Prostate gland (tissue), 2 donors: Measurements from ENCODE around the gene S100A12. TPM values are rescaled to one million over a fixed set of nuclear protein-coding genes. Genes with fewer than 3 reads are reported as not detected.

Source experiments
- DNase-seq: peaks from one replicate; pipeline ENCODE4 v3.0.0-alpha.2; 2019; ENCODE audit warnings: low spot score
- H3K27ac ChIP-seq, 2 donors: fragments of 200-600 bp; sonication (generic); 2 replicates each; pipeline ENCODE4 v1.5.1; 2017 to 2019
- H3K27me3 ChIP-seq: fragments of 200-600 bp; sonication (generic); replicated peaks from 2 replicates; pipeline ENCODE4 v1.5.1; 2019; ENCODE audit not compliant: insufficient read depth
- H3K36me3 ChIP-seq, 2 donors: fragments of 200-600 bp; sonication (generic); 1 replicate in 1 of 2; 2 replicates in 1 of 2; pipeline versions ENCODE4 v1.5.1 to v1.8.1; 2017 to 2019
- H3K4me1 ChIP-seq: fragments of 200-600 bp; sonication (generic); replicated peaks from 2 replicates; pipeline ENCODE4 v1.5.1; 2019
- H3K4me3 ChIP-seq, 2 donors: fragments of 200-600 bp; sonication (generic); 2 replicates each; pipeline ENCODE4 v1.5.1; 2017 to 2019
- H3K9me3 ChIP-seq: fragments of 200-600 bp; sonication (generic); 2 replicates; pipeline ENCODE4 v1.5.1; 2017
- CTCF ChIP-seq, 4 experiments: fragments of 200-600 bp in 2 of 4; fragments of 450-650 bp in 2 of 4; sonication (generic) in 2 of 4; IDR thresholded peaks; 1 replicate in 3 of 4; 2 replicates in 1 of 4; pipeline ENCODE4 v1.5.1; 2016 to 2019; ENCODE audit warnings: antibody characterized with exemption in 4 of 4, mild to moderate bottlenecking in 2 of 4, moderate library complexity in 2 of 4
- POLR2A ChIP-seq: fragments of 450-650 bp; IDR thresholded peaks from one replicate; pipeline ENCODE4 v1.6.1; 2016; ENCODE audit warnings: antibody characterized with exemption, mild to moderate bottlenecking
- POLR2AphosphoS5 ChIP-seq: sonication (generic); formaldehyde crosslinking; IDR thresholded peaks from one replicate; pipeline ENCODE4 v1.6.1; 2017; ENCODE audit warnings: antibody characterized with exemption
- WGBS: methylation state at CpG from one replicate; pipeline ENCODE4 v1.1.5; 2018; 5-methylcytosine and 5-hydroxymethylcytosine counted together
- intact Hi-C: fragments of 100-400 bp; cut with DNase I; formaldehyde crosslinking; loops from one replicate; pipeline ENCODE4 v1.14.2; 2022
- total RNA-seq, 2 donors: library from RNA; depleted of rRNA; stranded (reverse); fragments of >200 nt; gene quantifications; one replicate each; pipeline ENCODE4 v1.1.0, GENCODE V29; 2016

Gene S100A12
- total RNA-seq, 2 donors from 2014 or later, result not detected

- H3K4me1 ChIP-seq, result no peaks in the 10 kb centered on the region
- no peaks in the 10 kb centered on the region for H3K9me3 ChIP-seq
- no peak overlapping the region for H3K4me3 ChIP-seq
- no peak for DNase-seq
- no peak for TF ChIP-seq CTCF (IDR thresholded peaks at IDR 0.05)
- TF ChIP-seq POLR2AphosphoS5, result no peak
- H3K27me3 ChIP-seq, result no peaks in the 10 kb centered on the region
- no peak overlapping the region for H3K27ac ChIP-seq
- no peaks in the 10 kb centered on the region for H3K36me3 ChIP-seq
- intact Hi-C loops, result no loop called here
Measured at GRCh38 chr1:153364156-153364555, 11.3 kb downstream of the S100A12 start.

DNA sequence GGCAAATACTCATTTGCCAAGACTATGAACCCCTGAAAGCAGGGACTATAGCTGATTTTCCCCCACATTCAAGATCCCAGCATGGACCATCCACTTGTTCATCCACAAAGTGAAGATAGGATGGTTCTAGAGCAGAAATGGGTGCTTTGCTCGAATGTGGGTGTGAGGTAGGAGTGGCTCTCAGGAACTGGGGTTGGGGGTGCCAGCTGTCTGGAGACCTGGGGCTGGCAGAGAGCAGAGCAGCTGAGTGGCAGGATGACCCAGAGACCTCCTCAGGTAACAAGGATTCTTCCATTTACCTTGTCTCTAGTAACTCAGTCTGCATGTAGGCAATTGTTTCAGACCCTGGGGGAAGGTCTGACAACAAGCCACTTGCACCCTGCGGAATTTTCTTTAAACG is 11.8 kb downstream of the S100A12 start:
- Histone ChIP-seq H3K4me1 (no peaks in the 10 kb centered on the region), H3K4me3 (no peak overlapping the region), H3K36me3 (no peaks in the 10 kb centered on the region), H3K9me3 (no peaks in the 10 kb centered on the region), H3K27ac (no peak overlapping the region), H3K27me3 (no peaks in the 10 kb centered on the region)
- WGBS, result 66% methylated on average over 3 of the region's 3 CpGs
- DNase-seq, result no peak
- TF ChIP-seq CTCF (IDR thresholded peaks at IDR 0.05), result no peak
- intact Hi-C loops, result no loop called here

GRCh38 chr1:153362187-153362775 is 13.1 kb downstream of the S100A12 start:
- WGBS, result 67% methylated on average over 3 of the region's 3 CpGs
- Histone ChIP-seq H3K27ac (no peak overlapping the region), H3K27me3 (no peaks in the 10 kb centered on the region), H3K4me1 (no peaks in the 10 kb centered on the region), H3K9me3 (no peaks in the 10 kb centered on the region), H3K36me3 (no peaks in the 10 kb centered on the region), H3K4me3 (no peak overlapping the region)
- intact Hi-C loops, result no loop called here
- TF ChIP-seq POLR2AphosphoS5, result no peak
- TF ChIP-seq POLR2A, result no peak
- no peak for TF ChIP-seq CTCF (IDR thresholded peaks at IDR 0.05)
- no peak for DNase-seq

- no peak for DNase-seq
- no peak overlapping the region for H3K27ac ChIP-seq
- TF ChIP-seq CTCF (IDR thresholded peaks at IDR 0.05) (no peak), POLR2AphosphoS5 (no peak), POLR2A (no peak)
Measured at GRCh38 chr1:153361480-153362109, 13.8 kb downstream of the S100A12 start.

More at GRCh38 chr1:153361480-153362109, 13.8 kb downstream of the S100A12 start:
- Histone ChIP-seq H3K27me3 (no peaks in the 10 kb centered on the region), H3K9me3 (no peaks in the 10 kb centered on the region), H3K4me3 (no peak overlapping the region), H3K36me3 (no peaks in the 10 kb centered on the region), H3K4me1 (no peaks in the 10 kb centered on the region)
- intact Hi-C loops, result no loop called here
- WGBS, result 86% methylated on average over 4 of the region's 4 CpGs
